Activated CD4-positive, alpha-beta T cell treated with anti-CD3 and anti-CD28 coated beads for 48 hours (primary cell): ENCODE measurements around the gene CXCR4.
"Not testable (repeated sequence)": the region's sequence is repeated elsewhere in the genome, so short reads cannot be mapped to it uniquely, and the experiment has no call there.

ENCODE experiments used
- DNase-seq: peaks from one replicate; pipeline ENCODE4 v3.0.0-alpha.2; 2020

Gene CXCR4

GRCh38 chr2:136112317-136113208, 5.4 kb downstream of the CXCR4 start:
- no peak for DNase-seq

DNA sequence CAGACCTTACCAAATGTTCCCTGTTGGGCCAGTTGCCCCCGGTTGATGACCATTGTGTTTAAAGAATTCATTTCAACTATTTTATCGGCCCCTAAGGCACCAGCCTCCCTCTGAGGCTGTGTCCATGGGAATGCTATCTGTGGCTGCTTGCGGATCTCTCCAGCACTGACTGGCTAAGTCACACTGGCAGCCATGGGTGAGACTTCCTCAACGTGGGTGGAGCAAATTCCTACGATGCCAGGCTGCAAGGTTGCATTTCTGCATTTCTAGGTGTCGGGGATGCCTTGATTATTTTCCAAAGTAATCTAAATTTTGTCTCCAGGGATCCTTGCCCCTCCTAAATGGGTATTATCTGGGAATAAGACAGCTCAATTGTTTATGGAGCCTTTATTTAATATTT, 6.2 kb downstream of the CXCR4 start:
- DNase-seq, result no peak

DNA sequence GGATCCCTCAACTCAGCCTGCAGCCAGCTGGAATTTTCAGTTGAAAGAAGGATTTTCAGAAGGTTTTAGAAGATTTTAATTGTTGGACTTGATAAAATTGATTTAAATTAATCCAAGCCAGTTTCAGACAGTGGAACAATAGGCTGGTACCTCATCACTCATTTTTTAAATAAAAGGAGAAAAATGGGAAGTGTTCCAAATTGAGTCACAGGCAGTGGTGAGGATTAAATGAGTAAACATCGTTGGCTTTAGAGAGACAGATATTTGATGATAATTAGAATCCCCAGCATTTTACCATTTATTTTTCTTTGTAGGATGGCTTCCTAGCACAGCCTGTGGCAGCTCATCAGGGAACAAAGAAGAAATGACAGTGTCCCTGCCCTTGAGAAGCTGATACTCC, 7.4 kb downstream of the CXCR4 start:
- no peak for DNase-seq

DNA sequence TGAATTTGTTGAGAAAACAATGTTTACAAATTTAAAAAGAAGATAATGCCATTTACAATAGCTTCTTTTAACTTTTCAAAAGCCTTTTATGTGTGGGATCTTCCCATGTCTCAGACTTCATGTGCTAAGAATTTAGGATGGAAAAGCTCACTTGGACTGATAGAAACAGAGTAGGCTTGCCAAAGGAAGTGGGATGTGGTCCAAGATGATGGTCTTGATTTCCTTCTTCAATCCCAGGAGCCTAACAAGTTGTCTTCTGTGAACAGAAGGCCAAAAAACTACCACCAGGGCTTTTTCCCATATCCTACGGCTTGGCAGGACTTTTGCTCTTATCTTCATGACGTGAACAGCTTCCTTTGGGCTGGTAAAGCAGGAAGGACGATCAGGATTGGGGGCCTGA, 9.5 kb downstream of the CXCR4 start:
- no peak for DNase-seq

GRCh38 chr2:136107051-136108033, 10.6 kb downstream of the CXCR4 start:
- no peak for DNase-seq

- DNase-seq, result no peak
These were observed 11.4 kb downstream of the CXCR4 start for GRCh38 chr2:136106505-136106904.

- DNase-seq, result no peak
These were observed 13.0 kb downstream of the CXCR4 start for GRCh38 chr2:136104977-136105376.

GRCh38 chr2:136101042-136101441, 16.9 kb downstream of the CXCR4 start:
- peak; percentile 18 for DNase-seq

GRCh38 chr2:136098441-136098840, 19.5 kb downstream of the CXCR4 start:
- DNase-seq, result no peak

DNA sequence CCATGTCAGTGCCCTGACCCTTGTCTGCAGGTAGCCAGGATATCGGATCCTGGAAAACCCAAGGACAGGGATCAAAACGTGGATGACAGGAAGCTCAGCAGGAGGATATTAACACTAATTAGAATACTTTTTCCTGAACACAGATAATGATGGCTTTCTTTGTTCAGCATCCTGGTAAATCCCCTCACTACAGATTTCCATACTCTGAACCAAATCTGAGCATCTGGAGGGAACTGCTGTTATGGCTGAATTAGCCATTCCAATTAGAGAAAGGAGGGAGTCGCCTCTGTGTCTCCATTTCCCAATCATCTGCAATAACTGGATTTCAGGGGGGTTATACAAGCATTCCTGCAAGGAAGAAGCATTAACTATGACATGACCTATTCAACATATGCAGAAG, 24.4 kb downstream of the CXCR4 start:
- no peak for DNase-seq

GRCh38 chr2:136091899-136092298, 26.1 kb downstream of the CXCR4 start:
- no peak for DNase-seq

- DNase-seq, result not testable (repeated sequence)
These were observed 30.0 kb downstream of the CXCR4 start for GRCh38 chr2:136087901-136088460.

GRCh38 chr2:136086253-136087016, 31.5 kb downstream of the CXCR4 start:
- DNase-seq, result no peak

DNA sequence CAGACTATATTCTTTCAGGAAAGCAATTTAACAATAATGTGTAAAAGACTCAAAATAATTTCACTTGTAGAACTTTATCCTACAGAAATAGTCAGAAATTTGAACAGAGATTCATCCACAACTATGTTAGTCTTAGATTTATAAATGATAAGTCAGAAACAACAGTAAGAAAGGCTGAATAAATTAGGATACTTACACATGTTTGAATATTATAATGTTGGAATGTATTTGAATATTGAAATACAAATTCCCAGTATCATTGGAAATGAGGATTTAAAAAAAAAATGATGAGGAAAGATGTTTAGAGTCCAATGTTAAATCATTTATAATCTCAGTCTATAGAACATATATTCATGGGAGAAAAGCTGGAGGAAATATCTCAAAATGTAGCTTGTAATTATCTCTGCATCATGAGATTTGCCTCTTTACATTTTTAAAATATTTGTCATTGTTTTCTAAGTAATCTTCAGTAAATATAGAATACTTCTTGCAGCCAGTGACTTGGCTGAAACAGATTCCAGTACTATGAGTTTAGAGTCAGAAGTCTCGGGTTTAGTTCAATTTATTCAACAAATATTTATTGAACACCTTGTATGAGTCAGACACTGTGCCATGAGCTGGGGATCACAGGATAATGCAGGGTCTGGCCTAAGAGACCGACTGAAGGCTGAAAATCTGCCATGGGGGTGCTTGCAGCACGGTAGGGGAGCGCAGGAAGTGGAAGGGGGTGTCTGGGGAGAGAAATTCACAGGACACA, 32.3 kb downstream of the CXCR4 start:
- no peak for DNase-seq

- DNase-seq, result no peak
These were observed 36.3 kb downstream of the CXCR4 start for GRCh38 chr2:136081582-136082210.

GRCh38 chr2:136080114-136080513, 37.8 kb downstream of the CXCR4 start:
- no peak for DNase-seq

- no peak for DNase-seq
These were observed 40.8 kb downstream of the CXCR4 start for GRCh38 chr2:136077107-136077506.

DNA sequence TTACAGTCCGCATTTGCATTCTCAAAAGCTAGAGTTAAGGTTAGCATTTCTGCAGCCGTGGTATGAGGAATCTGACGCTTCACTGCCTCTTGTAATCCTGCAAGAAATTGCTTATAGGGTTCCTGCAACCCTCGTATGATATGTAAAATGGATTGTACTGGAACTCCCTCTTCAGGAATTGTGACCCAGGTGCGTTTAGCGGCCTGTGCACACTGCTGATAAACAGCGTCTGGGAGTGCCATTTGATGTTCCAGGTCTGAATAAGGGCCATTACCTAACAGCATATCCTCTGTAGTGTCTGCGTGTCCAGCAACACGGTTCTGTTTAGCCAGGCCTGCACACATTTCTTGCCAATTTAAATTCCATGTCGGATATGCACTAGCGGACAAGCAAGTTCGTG, 42.5 kb downstream of the CXCR4 start:
- no peak for DNase-seq

GRCh38 chr2:136072621-136073020, 45.3 kb downstream of the CXCR4 start:
- DNase-seq, result no peak

- not testable (repeated sequence) for DNase-seq
These were observed 46.1 kb downstream of the CXCR4 start for GRCh38 chr2:136071887-136072286.

- no peak for DNase-seq
These were observed 47.0 kb downstream of the CXCR4 start for GRCh38 chr2:136070913-136071312.
